ENCODE data around the gene GABRE. TPM values are rescaled to one million over a fixed set of nuclear protein-coding genes. Genes with fewer than 3 reads are reported as not detected.

The GABRE gene
- total RNA-seq, 2 donors from 2014 or later, result 4.2 to 16.2 TPM

- no peaks in the 10 kb centered on the region for H3K27me3 ChIP-seq
- no peak for TF ChIP-seq CTCF (IDR thresholded peaks at IDR 0.05)
- no peaks in the 10 kb centered on the region for H3K9me3 ChIP-seq
- no peak overlapping the region for H3K4me3 ChIP-seq
- DNase-seq (ENCODE audit: low spot score), result no peak
- H3K36me3 ChIP-seq, result peaks cover 10% of the 10 kb centered on the region
- H3K27ac ChIP-seq, result no peak overlapping the region
- H3K4me1 ChIP-seq, result no peaks in the 10 kb centered on the region
Measured at GRCh38 chrX:151966236-151966635, 8.2 kb downstream of the GABRE start.

- no peak for DNase-seq (ENCODE audit: low spot score)
- Histone ChIP-seq H3K27ac (no peak overlapping the region), H3K9me3 (no peaks in the 10 kb centered on the region), H3K27me3 (no peaks in the 10 kb centered on the region), H3K36me3 (peaks cover 6% of the 10 kb centered on the region), H3K4me1 (no peaks in the 10 kb centered on the region), H3K4me3 (no peak overlapping the region)
- no peak for TF ChIP-seq CTCF (IDR thresholded peaks at IDR 0.05)
Measured at GRCh38 chrX:151962034-151962433, 12.4 kb downstream of the GABRE start.

DNA sequence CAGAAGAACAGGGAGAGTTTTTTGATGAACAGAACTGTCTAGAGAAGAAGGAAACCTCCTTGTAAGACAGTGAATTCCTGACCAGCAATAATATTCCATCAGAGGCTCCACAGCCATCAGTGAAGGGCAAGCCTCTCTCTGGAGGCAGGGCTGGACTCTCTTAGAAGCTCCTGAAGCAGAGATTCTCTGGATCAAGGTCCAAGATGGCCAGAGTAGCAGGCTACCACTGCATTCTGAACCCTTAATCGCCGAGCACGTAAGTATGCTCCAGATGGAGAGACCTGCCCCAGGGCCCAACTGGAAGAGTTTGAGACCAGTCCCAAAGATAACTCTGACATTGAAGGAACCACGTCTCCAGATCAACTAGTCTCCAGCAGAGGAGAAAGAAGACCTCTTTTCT is 16.4 kb downstream of the GABRE start:
- DNase-seq (ENCODE audit: low spot score), result no peak
- Histone ChIP-seq H3K9me3 (no peaks in the 10 kb centered on the region), H3K4me3 (no peak overlapping the region), H3K27me3 (no peaks in the 10 kb centered on the region), H3K36me3 (peaks cover 6% of the 10 kb centered on the region), H3K27ac (no peak overlapping the region), H3K4me1 (no peaks in the 10 kb centered on the region)
- TF ChIP-seq CTCF (IDR thresholded peaks at IDR 0.05), result no peak

DNA sequence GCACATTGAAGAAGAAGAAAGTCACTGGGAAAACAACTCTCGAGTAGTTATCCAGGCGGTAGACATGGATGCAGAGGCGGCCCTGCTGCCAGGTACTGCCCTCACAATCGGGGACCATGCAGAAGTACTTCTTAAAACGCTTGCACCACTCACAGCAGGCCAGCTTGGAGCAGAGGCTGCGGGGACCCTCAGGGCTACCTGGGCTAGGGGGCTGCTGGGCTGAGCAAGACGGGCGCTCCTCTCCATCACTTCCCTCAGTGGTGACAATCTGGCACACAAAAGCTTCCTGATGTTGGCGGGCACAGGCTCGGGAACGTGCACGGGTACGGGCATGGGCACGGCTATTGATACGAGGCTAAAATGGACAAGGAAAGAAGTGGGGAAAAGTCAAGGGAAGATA is 19.7 kb downstream of the GABRE start:
- no peak for TF ChIP-seq CTCF (IDR thresholded peaks at IDR 0.05)
- no peak for DNase-seq (ENCODE audit: low spot score)
- Histone ChIP-seq H3K27me3 (no peaks in the 10 kb centered on the region), H3K9me3 (no peaks in the 10 kb centered on the region), H3K4me3 (no peak overlapping the region), H3K36me3 (peaks cover 6% of the 10 kb centered on the region), H3K4me1 (no peaks in the 10 kb centered on the region), H3K27ac (no peak overlapping the region)

- H3K4me3 ChIP-seq, result no peak overlapping the region
- no peak for TF ChIP-seq CTCF (IDR thresholded peaks at IDR 0.05)
- no peaks in the 10 kb centered on the region for H3K27me3 ChIP-seq
- no peaks in the 10 kb centered on the region for H3K9me3 ChIP-seq
- DNase-seq (ENCODE audit: low spot score), result no peak
- H3K27ac ChIP-seq, result no peak overlapping the region
- no peaks in the 10 kb centered on the region for H3K4me1 ChIP-seq
- no peaks in the 10 kb centered on the region for H3K36me3 ChIP-seq
Measured at GRCh38 chrX:151938172-151938571, 36.3 kb downstream of the GABRE start.

DNA sequence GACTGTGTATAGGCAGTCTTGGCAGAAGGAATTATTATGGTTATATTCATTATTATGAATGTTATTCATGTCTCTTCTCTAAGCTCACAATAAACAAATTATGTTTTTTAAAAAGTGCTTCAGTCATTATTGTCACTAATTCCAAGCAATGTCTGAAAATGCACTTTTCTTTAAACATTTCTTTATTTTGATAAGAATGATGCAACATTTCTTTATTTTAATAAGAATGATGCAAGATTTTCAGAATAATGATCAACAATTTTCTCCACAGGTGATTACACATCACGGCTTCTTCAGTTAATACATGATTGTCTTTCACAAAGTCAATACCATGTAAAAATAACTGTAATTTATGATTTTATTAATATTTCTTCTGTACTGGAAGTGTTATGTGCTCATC is 39.1 kb downstream of the GABRE start:
- no peak for DNase-seq (ENCODE audit: low spot score)
- H3K4me3 ChIP-seq, result no peak overlapping the region
- TF ChIP-seq CTCF (IDR thresholded peaks at IDR 0.05), result no peak
- no peak overlapping the region for H3K27ac ChIP-seq
- no peaks in the 10 kb centered on the region for H3K9me3 ChIP-seq
- no peaks in the 10 kb centered on the region for H3K27me3 ChIP-seq
- H3K36me3 ChIP-seq, result no peaks in the 10 kb centered on the region
- H3K4me1 ChIP-seq, result no peaks in the 10 kb centered on the region

All from right atrium auricular region (tissue), 2 donors.